ENCODE results near the gene ZNF566. TPM values are rescaled to one million over a fixed set of nuclear protein-coding genes. Genes with fewer than 3 reads are reported as not detected.
"Not testable (repeated sequence)": the region's sequence is repeated elsewhere in the genome, so short reads cannot be mapped to it uniquely, and the experiment has no call there.

The ZNF566 gene
- total RNA-seq = 19.8 TPM

DNA sequence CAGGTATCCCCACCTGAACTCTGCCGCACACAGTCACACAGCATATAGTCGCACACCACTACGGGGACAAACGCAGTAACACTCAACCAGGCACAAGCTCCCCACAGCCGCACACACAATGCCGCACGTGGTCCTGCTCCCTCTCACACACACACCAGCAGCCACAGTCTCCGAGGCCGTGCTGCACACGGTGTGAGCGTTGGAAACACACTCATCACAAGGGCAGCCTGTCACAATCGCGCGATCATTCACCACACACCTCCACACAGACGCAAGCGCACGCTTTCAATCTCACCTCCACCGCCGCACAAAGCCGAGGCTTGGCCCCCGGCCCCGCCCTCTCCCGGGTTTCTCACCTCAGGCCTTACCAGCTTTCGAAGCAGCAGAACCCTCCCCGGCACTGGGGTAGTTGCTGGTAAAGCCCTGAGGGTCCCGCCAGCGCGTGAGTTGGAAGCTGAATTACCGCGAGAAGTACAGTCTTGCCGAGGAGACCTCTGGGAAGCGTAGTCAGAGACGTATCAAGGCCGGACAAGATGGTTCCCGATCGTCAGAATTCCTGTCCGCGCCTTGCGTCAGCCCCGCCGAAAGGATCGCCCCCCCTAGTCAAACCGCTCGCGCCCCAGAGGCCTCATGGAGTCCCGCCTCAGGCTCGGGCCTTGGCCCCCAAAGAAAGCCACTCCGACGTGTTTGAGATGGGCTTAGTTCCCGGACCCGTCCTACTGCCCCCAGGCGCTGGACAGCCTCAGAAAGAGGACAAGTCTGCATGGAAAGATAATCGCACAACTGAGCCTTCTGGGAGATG lies at the start of gene ZNF566:
TSS of gene ZNF566 (minus strand) at position 444 of the 802 bp plus-strand sequence. CDS start 13,004 bp downstream, outside the sequence.
- ATAC-seq (peak; percentile 99), DNase-seq (ENCODE audit: low spot score) (peak; percentile 90)
- intact Hi-C loops (cut with DNase I) = no loop called here

DNA sequence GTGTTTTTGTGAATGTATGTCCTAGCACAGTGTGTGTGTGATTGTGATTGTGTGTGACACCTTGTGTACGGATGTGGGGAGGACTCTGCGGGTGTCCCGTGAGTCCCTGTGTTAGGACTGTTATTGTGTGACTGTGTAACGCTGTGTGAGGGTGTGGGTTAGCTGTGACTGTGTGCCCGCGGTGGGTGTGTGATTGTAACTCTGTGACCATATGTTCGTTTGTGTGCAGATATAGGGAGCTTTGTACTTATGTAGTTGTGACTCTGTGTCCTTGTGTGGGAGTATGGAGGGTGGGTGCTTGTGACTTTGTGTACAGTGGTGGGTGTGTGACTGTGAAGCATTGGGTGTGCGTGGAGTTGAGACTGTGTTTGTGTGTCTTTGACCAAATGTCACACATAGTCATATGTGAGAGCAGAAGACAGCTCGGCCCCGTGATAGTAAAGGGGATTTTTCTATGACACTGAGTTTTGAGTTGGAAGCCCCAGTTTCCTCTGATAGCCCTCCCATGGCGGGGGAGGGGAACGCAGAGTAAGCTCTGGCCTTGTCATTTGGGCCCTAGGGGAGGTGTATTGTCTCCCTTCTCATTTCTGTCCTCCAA lies 39.7 kb upstream of the ZNF566 start:
- DNase-seq (ENCODE audit: low spot score) (no peak), ATAC-seq (peak; percentile 6)
- intact Hi-C loops (cut with DNase I) = no loop called here

GRCh38 chr19:36528194-36528920 lies 39.0 kb upstream of the ZNF566 start, which contains the start of gene ZNF260:
Gene ZNF260 (minus strand): TSS chr19:36528271. CDS start chr19:36515238, 13,033 bp downstream.
- DNase-seq (ENCODE audit: low spot score) (peak; percentile 98), ATAC-seq (peak; percentile 99)

DNA sequence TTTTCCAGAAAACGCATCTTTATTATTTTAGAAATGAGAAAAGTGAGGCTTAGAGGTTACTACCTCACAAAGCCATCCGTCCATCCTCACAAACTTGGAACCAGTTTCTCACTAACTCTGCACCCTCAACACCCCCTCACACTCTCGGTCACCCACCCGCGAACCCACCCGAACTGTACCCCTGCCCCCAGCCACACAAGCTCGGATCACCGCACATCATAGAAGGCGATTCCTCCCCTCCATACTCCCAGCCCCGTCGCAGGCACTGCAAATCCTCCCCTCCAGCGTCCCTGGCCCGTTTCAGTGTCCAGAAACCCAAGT lies 38.5 kb upstream of the ZNF566 start:
- ATAC-seq (no peak), DNase-seq (ENCODE audit: low spot score) (no peak)
- intact Hi-C loops (cut with DNase I) = no loop called here

More at GRCh38 chr19:36528194-36528920, 39.0 kb upstream of the ZNF566 start, which contains the start of gene ZNF260:
- intact Hi-C loops (cut with DNase I) = no loop called here

- intact Hi-C loops (cut with DNase I) = no loop called here
- DNase-seq (ENCODE audit: low spot score) (no peak), ATAC-seq (no peak)
These were observed 38.0 kb upstream of the ZNF566 start for GRCh38 chr19:36527341-36527740.

- DNase-seq (ENCODE audit: low spot score) (no peak), ATAC-seq (no peak)
- intact Hi-C loops (cut with DNase I) = no loop called here
These were observed 37.2 kb upstream of the ZNF566 start for GRCh38 chr19:36526581-36526980.

DNA sequence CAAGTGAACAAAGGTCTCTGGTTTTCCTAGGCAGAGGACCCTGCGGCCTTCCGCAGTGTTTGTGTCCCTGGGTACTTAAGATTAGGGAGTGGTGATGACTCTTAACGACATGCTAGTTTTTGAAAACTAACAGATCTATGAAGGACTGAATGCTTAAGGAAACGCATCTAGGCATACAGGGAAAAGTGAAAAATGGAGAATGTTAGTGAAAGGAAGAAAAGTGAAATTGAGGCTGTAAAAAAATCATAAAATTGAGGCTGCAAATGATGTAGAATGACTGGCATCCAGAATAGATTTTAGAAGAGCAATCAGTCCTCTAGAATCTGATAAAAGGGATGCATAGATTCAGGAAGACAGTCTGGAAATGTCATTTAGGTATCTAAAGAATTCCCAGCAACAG lies 35.3 kb upstream of the ZNF566 start:
- intact Hi-C loops (cut with DNase I) = no loop called here

DNA sequence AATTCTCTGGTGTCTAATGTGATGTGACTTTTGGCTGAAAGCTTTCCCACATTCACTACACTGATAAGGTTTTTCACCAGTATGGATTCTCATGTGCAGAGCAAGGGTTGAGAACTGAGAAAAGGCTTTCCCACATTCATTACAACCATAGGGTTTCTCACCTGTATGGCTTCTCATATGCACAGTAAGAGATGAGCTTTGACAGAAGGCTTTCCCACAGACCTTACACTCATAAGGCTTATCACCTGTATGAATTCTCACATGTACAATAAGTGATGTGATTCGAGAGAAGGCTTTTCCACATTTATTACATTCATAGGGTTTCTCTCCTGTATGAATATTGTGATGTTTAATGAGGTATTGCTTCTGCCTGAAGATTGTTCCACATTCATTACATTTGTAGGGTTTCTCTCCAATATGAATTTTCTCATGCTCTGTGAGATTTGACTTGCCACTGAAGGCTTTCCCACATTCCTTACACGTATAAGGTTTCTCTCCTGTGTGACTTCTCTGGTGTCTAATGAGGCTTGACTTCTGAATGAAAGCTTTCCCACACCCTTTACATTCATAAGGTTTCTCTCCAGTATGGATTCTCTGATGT lies 24.8 kb upstream of the ZNF566 start:
- ATAC-seq (no peak), DNase-seq (ENCODE audit: low spot score) (no peak)
- intact Hi-C loops (cut with DNase I) = no loop called here

More for the DNA sequence above, 35.3 kb upstream of the ZNF566 start:
- ATAC-seq = no peak
- no peak for DNase-seq (ENCODE audit: low spot score)

DNA sequence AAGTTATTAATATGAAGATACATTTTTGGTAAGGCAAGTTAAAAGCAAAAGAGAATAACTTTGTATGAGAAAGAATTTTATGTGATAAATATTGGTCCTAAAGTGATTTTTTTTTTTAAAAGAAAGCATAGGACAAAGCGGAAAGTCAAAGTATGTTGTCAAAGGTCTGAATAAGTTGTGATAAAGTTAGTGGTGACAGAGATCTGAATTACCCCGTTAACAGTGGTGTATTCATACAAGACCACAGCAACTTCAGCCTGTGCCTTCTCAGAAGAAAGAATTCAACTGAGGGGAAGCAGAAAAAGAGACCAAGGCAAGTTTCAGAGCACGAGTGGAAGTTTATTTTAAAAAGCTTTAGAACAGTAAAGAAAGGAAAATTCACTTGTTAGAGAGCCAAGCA lies 19.0 kb upstream of the ZNF566 start:
- intact Hi-C loops (cut with DNase I) = no loop called here
- no peak for ATAC-seq
- no peak for DNase-seq (ENCODE audit: low spot score)

DNA sequence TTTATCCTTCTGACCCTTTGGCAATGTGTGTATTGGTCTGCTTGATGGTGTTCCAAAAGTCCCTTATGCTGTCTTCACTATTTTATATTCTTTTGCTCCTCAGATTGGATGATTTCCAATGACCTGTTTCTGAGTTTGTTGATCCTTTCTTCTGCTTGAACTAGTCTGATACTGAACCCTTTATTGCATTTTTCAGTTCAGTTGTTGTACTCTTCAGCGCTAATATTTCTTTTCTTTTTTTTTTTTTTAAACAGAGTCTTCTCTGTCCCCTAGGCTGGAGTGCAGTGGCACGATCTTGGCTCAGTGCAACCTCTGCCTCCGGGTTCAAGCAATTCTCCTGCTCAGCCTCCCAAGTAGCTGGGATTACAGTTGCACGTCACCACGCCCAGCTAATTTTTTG lies 12.6 kb upstream of the ZNF566 start:
- ATAC-seq (no peak), DNase-seq (ENCODE audit: low spot score) (no peak)
- intact Hi-C loops (cut with DNase I) = no loop called here

DNA sequence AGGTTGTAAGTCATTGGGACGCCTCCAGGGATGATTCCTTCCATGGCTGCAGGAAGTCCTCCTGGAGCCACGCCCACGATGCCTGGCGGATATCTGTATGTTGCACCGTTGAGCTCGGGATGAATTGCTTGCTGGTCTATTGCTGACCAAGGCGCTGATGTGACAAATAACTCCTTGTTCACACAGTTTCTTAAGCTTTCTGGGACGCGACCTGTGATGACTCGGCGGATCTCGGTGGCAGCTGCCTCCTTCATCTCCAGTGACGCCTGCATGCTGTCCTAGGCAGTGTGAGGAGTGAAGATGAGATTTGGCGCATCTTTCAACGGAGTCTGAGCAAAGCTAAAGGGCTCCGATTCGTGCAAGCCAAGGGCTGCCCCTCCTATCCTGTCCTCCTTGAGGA lies 7.6 kb upstream of the ZNF566 start:
- no peak for ATAC-seq
- no peak for DNase-seq (ENCODE audit: low spot score)
- intact Hi-C loops (cut with DNase I) = no loop called here

DNA sequence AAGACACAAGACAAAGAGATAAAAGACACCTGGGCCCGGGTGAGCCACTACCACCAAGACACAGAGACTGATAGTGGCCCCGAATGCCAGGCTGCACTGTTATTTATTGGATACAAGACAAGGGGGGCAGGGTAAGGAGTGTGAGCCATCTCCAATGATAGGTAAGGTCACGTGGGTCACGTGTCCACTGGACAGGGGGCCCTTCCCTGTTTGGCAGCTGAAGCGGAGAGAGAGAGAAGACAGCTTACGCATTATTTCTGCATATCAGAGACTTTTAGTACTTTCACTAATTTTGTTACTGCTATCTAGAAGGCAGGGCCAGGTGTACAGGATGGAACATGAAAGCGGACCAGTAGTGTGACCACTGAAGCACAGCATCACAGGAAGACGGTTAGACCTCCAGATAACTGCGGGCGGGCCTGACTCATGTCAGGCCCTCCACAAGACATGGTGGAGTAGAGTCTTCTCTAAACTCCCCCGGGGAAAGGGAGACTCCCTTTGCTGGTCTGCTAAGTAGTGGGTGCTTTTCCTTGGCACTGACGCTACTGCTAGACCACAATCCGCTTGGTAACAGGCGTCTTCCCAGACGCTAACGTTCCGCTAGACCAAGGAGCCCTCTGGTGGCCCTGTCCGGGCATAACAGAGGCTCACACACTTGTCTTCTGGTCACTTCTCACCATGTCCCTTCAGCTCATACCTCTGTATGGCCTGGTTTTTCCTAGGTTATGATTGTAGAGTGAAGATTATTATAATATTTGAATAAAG lies 3.5 kb upstream of the ZNF566 start:
- ATAC-seq; intact Hi-C loops (cut with DNase I); DNase-seq (ENCODE audit: low spot score): not testable (repeated sequence)

DNA sequence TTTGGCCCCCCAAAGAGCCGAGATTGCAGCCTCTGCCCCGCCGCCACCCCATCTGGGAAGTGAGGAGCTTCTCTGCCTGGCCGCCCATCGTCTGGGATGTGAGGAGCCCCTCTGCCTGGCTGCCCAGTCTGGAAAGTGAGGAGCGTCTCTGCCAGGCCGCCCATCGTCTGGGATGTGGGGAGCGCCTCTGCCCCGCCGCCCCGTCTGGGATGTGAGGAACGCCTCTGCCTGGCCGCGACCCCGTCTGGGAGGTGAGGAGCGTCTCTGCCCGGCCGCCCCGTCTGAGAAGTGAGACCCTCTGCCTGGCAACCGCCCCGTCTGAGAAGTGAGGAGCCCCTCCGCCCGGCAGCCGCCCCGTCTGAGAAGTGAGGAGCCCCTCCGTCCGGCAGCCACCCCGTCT lies 1.5 kb upstream of the ZNF566 start:
- DNase-seq (ENCODE audit: low spot score); ATAC-seq; intact Hi-C loops (cut with DNase I): not testable (repeated sequence)

DNA sequence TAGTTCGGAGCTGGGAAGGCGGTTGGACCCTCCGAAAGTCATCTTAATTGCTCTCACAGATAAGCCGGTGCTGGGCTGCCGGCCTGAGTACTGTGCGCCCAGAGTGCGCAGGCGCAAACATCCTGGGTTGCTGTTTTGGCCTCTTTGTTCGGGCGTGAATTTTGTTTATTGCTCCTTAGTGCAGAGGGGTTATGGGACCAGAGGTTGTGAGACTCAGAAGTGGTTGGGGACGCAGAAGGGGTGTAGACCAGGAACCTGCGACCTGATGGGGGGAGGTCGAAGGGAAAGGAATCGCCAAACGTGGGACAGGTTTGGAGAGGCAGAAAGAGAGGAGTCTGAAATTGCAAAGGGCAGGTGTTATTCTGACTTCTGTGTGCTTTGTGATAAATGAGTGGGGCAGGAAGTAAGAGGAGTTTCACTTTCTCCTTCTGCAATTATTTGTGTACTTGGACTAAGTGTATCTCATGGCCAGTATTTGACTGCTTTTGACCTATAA lies 607 bp upstream of the ZNF566 start:
- ATAC-seq = peak; percentile 94
- DNase-seq (ENCODE audit: low spot score) = no peak
- intact Hi-C loops (cut with DNase I) = no loop called here

DNA sequence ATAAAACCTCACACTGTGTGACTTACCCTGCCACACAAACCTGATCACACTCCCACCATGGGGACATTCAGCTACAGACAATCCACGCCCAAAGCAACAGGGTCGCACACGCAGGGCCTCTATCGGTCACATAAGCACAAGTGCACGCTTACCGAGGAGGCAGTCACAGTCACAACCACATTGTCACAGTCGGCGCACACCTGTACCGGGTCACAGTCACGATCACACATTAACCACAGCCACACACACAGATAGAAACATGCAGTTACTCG lies 579 bp downstream of the ZNF566 start:
- intact Hi-C loops (cut with DNase I) = no loop called here
- no peak for DNase-seq (ENCODE audit: low spot score)
- peak; percentile 25 for ATAC-seq

DNA sequence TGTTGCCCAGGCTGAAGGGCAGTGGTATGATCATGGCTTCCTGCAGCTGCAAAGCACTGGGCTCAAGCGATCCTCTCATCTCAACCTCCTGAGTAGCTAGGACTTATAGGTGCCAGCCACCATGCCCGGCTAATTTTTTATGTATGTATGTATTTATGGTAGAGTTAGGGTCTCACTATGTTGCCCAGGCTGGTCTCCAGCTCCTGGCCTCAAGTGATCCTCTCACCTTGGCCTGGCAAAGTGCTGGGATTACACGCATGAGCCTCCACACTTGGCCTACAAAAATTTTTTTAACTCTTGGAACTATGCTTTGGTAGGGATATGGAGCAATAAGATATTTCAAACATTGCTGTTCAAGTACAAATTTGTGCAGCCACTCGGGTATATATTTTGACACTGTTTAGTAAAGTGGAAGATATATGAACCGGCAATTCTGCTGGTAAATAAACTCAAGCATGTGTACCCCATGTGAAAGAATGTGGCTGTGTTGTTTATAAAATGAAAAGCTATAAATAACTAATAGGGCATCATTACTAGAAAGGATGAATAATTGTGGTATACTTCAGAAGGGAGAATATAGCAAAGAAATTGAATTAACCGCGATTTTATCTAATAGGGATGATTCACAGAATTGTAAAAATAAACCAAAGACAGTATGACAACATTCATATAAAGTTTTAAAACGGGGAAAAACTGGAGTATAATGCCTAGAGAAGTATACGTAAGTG lies 1.1 kb downstream of the ZNF566 start:
- no peak for DNase-seq (ENCODE audit: low spot score)
- intact Hi-C loops (cut with DNase I) = no loop called here
- no peak for ATAC-seq

GRCh38 chr19:36483653-36484052 lies 5.7 kb downstream of the ZNF566 start:
- intact Hi-C loops (cut with DNase I) = no loop called here
- ATAC-seq (no peak), DNase-seq (ENCODE audit: low spot score) (no peak)

DNA sequence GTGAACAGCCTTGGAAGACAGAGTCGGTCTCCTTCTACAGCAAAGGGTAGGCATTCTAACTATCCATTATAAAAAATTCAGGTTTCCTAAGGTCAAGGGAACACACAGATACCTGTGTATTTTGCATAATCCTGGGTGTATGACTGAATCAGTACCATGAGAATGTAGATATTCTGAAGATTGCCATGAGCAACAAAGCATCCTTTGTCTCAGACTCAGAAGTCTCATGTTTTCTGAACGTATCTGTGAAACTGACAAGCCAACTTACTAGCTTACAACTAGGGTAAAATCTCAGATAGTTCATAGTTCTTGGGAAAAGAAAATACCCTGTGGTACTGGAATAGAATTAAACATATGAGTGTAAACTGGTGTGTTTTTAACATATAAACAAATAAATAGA lies 6.5 kb downstream of the ZNF566 start:
- intact Hi-C loops (cut with DNase I) = no loop called here
- ATAC-seq = no peak
- no peak for DNase-seq (ENCODE audit: low spot score)

Measured in sciatic nerve (tissue), 2 donors.